Osteocyte (in vitro differentiated cells): ENCODE results near the gene PLPPR3. TPM values are rescaled to one million over a fixed set of nuclear protein-coding genes. Genes with fewer than 3 reads are reported as not detected.
A peak's percentile ranks its signal among the peaks of the same experiment; 100 is the strongest.
"Not testable (repeated sequence)": the region's sequence is repeated elsewhere in the genome, so short reads cannot be mapped to it uniquely, and the experiment has no call there.

Source experiments
- DNase-seq: peaks from one replicate; pipeline ENCODE4 v3.0.0; 2021; ENCODE audit warnings: mixed read lengths; ENCODE audit not compliant: unreplicated experiment; ENCODE audit errors: extremely low spot score
- H3K27ac Mint-ChIP-seq: one replicate; pipeline ENCODE4 v1.8.0; 2021; ENCODE audit warnings: mild to moderate bottlenecking, mixed read lengths; ENCODE audit not compliant: unreplicated experiment
- H3K27me3 Mint-ChIP-seq: one replicate; pipeline ENCODE4 v1.8.0; 2021; ENCODE audit warnings: mixed read lengths; ENCODE audit not compliant: unreplicated experiment
- H3K36me3 Mint-ChIP-seq: one replicate; pipeline ENCODE4 v1.8.0; 2021; ENCODE audit warnings: mixed read lengths; ENCODE audit not compliant: unreplicated experiment
- H3K4me1 Mint-ChIP-seq: one replicate; pipeline ENCODE4 v1.8.0; 2021; ENCODE audit warnings: mixed read lengths; ENCODE audit not compliant: unreplicated experiment
- H3K4me3 Mint-ChIP-seq: one replicate; pipeline ENCODE4 v1.8.0; 2021; ENCODE audit warnings: mild to moderate bottlenecking, moderate library complexity, mixed read lengths; ENCODE audit not compliant: unreplicated experiment
- H3K9me3 Mint-ChIP-seq: one replicate; pipeline ENCODE4 v1.8.0; 2021; ENCODE audit warnings: mixed read lengths; ENCODE audit not compliant: unreplicated experiment
- CTCF ChIP-seq: fragments of 200-600 bp; sonication (generic); IDR thresholded peaks from 2 replicates; pipeline ENCODE4 v1.5.0; 2021; ENCODE audit warnings: antibody characterized with exemption, mild to moderate bottlenecking, moderate library complexity
- total RNA-seq: library from RNA; stranded (reverse); gene quantifications from 2 replicates; pipeline ENCODE4 v1.2.1, GENCODE V29; 2021

Gene PLPPR3
- total RNA-seq, 1 donor from 2014 or later: 18.2 TPM

GRCh38 chr19:825897-826644 is 4.3 kb upstream of the PLPPR3 start:
- no peak for TF ChIP-seq CTCF
- H3K9me3 Mint-ChIP-seq: no peaks in the 10 kb centered on the region
- no peak overlapping the region for H3K27ac Mint-ChIP-seq

GRCh38 chr19:824885-825284 is 3.1 kb upstream of the PLPPR3 start:
- peaks cover 9% of the 10 kb centered on the region for H3K4me1 Mint-ChIP-seq
- no peak for DNase-seq
- H3K4me3 Mint-ChIP-seq: no peak overlapping the region
- TF ChIP-seq CTCF: no peak
- H3K27ac Mint-ChIP-seq: no peak overlapping the region
- no peaks in the 10 kb centered on the region for H3K27me3 Mint-ChIP-seq
- H3K36me3 Mint-ChIP-seq: no peaks in the 10 kb centered on the region
- no peaks in the 10 kb centered on the region for H3K9me3 Mint-ChIP-seq

More at GRCh38 chr19:825897-826644, 4.3 kb upstream of the PLPPR3 start:
- Mint-ChIP-seq H3K27me3 (no peaks in the 10 kb centered on the region), H3K4me1 (peaks cover 9% of the 10 kb centered on the region), H3K36me3 (no peaks in the 10 kb centered on the region), H3K4me3 (no peak overlapping the region)
- DNase-seq: no peak

- H3K4me3 Mint-ChIP-seq: peak overlapping the region; percentile 52
- no peaks in the 10 kb centered on the region for H3K36me3 Mint-ChIP-seq
- TF ChIP-seq CTCF: no peak
- no peaks in the 10 kb centered on the region for H3K27me3 Mint-ChIP-seq
- H3K4me1 Mint-ChIP-seq: peaks cover 5% of the 10 kb centered on the region
- no peaks in the 10 kb centered on the region for H3K9me3 Mint-ChIP-seq
- no peak for DNase-seq
- no peak overlapping the region for H3K27ac Mint-ChIP-seq
These were observed 1.9 kb upstream of the PLPPR3 start for GRCh38 chr19:823565-824121.

- Mint-ChIP-seq H3K27me3 (no peaks in the 10 kb centered on the region), H3K36me3 (no peaks in the 10 kb centered on the region), H3K4me3 (peak overlapping the region; percentile 69), H3K27ac (no peak overlapping the region), H3K9me3 (no peaks in the 10 kb centered on the region), H3K4me1 (peaks cover 5% of the 10 kb centered on the region)
- DNase-seq: no peak
- no peak for TF ChIP-seq CTCF
These were observed 427 bp downstream of the PLPPR3 start for GRCh38 chr19:821231-821824.

- H3K4me3 Mint-ChIP-seq, H3K27ac Mint-ChIP-seq, H3K36me3 Mint-ChIP-seq, H3K27me3 Mint-ChIP-seq, H3K4me1 Mint-ChIP-seq, DNase-seq, H3K9me3 Mint-ChIP-seq: not testable (repeated sequence)
These were observed 1.5 kb downstream of the PLPPR3 start for GRCh38 chr19:820212-820611.
